Glutamatergic neuron (in vitro differentiated cells): Measurements from ENCODE around the gene CAPN2. TPM values are rescaled to one million over a fixed set of nuclear protein-coding genes. Genes with fewer than 3 reads are reported as not detected.

ENCODE experiments used
- DNase-seq: peaks from one replicate; pipeline ENCODE4 v3.0.0; 2022
- H3K27ac Mint-ChIP-seq: one replicate; pipeline ENCODE4 v1.8.0; 2020; ENCODE audit warnings: mild to moderate bottlenecking, mixed read lengths, inconsistent platforms; ENCODE audit not compliant: unreplicated experiment
- H3K27me3 Mint-ChIP-seq: one replicate; pipeline ENCODE4 v1.8.0; 2020; ENCODE audit warnings: mild to moderate bottlenecking, moderate library complexity, mixed read lengths, inconsistent platforms; ENCODE audit not compliant: unreplicated experiment
- H3K36me3 Mint-ChIP-seq: one replicate; pipeline ENCODE4 v1.8.0; 2020; ENCODE audit warnings: mild to moderate bottlenecking, mixed read lengths, inconsistent platforms; ENCODE audit not compliant: unreplicated experiment
- H3K4me1 Mint-ChIP-seq: one replicate; pipeline ENCODE4 v1.8.0; 2020; ENCODE audit warnings: mild to moderate bottlenecking, low read depth, mixed read lengths, inconsistent platforms; ENCODE audit not compliant: unreplicated experiment
- H3K4me3 Mint-ChIP-seq: one replicate; pipeline ENCODE4 v1.8.0; 2020; ENCODE audit warnings: mild to moderate bottlenecking, mixed read lengths, inconsistent platforms; ENCODE audit not compliant: unreplicated experiment
- H3K9me3 Mint-ChIP-seq: one replicate; pipeline ENCODE4 v1.8.0; 2020; ENCODE audit warnings: mild to moderate bottlenecking, moderate library complexity, mixed read lengths, inconsistent platforms; ENCODE audit not compliant: unreplicated experiment
- total RNA-seq: library from RNA; stranded (reverse); fragmentation: NEBNext Ultra II Directional; extraction: Animal tissue kit (Norgen Biotek cat#: 25700); gene quantifications from one replicate; pipeline ENCODE4 v1.2.1, GENCODE V29; 2021; ENCODE audit not compliant: unreplicated experiment
- TF ChIP-seq, protein P1 (sequence below): fragments of 200-600 bp; sonication (generic); IDR thresholded peaks from one replicate; pipeline ENCODE4 v1.5.0; 2021; ENCODE audit not compliant: partially characterized antibody, unreplicated experiment

Gene CAPN2
- total RNA-seq, 1 donor from 2014 or later = 25.6 TPM

DNA sequence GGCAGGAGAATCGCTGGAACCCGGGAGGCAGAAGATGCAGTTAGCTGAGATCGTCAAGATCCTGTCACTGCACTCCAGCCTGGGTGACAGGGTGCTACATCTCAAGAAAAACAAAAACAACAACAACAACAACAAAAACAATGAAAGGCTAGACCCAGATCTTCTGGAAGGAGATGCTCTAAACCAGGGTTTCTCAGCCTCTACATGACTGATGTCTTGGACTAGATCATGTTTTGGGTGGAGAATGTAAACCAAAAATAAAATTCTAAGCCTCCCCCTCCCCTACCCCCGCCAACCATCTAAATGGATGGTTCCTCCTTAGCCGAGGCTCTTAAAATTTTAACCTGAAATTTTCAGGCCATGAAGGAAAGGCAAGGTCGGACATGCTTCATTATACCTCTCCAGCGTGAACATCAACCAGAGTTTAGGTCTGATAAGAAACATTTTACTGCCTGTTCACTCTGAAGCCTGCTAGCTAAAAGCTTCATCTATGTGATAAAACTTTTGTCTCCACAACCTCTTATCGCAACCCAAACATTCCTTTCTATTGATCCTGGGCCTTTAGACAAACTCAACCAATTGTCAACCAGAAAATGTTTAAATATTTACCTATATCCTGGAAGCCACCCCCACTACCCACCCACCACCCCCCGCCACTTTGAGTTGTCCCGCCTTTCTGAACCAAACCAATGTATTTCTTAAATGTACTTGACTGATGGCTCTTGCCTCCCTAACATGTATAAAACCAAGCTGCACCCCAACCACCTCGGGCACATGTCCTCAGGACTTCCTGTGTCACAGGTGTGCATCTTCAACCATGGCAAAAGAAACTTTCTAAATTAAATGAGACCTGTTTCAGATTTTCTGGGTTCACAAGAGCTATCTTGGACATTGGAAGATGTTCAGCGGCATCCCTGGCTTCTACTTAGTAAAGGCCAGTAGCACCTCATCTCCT lies 1.9 kb upstream of the CAPN2 start:
- TF ChIP-seq, protein P1, sequence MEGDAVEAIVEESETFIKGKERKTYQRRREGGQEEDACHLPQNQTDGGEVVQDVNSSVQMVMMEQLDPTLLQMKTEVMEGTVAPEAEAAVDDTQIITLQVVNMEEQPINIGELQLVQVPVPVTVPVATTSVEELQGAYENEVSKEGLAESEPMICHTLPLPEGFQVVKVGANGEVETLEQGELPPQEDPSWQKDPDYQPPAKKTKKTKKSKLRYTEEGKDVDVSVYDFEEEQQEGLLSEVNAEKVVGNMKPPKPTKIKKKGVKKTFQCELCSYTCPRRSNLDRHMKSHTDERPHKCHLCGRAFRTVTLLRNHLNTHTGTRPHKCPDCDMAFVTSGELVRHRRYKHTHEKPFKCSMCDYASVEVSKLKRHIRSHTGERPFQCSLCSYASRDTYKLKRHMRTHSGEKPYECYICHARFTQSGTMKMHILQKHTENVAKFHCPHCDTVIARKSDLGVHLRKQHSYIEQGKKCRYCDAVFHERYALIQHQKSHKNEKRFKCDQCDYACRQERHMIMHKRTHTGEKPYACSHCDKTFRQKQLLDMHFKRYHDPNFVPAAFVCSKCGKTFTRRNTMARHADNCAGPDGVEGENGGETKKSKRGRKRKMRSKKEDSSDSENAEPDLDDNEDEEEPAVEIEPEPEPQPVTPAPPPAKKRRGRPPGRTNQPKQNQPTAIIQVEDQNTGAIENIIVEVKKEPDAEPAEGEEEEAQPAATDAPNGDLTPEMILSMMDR = no peak
- peaks cover 3% of the 10 kb centered on the region for H3K9me3 Mint-ChIP-seq
- peaks cover 4% of the 10 kb centered on the region for H3K27me3 Mint-ChIP-seq
- no peaks in the 10 kb centered on the region for H3K4me1 Mint-ChIP-seq
- H3K36me3 Mint-ChIP-seq = no peaks in the 10 kb centered on the region
- no peak overlapping the region for H3K27ac Mint-ChIP-seq
- no peak for DNase-seq
- no peak overlapping the region for H3K4me3 Mint-ChIP-seq

DNA sequence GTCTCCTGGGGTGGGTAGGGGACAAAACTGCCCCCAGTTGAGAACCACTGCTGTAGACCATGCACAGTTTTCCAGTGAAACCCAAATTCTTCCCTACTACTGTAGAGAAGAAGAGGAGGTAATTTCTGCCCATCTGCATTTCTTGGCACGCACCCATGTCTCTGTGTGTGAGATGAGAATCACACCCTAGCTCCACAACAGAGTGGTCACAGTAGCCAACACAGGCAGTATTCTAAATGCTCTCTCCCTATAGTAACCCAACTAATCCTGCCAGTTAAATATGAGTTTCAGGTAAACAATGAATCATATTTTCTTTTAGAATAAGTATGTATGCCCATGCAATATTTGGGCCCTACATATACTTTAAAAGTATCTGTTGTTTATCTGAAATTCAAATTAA lies 1.2 kb upstream of the CAPN2 start:
- Mint-ChIP-seq H3K27ac (no peak overlapping the region), H3K4me1 (no peaks in the 10 kb centered on the region), H3K36me3 (no peaks in the 10 kb centered on the region), H3K27me3 (peaks cover 4% of the 10 kb centered on the region), H3K9me3 (peaks cover 3% of the 10 kb centered on the region), H3K4me3 (no peak overlapping the region)
- TF ChIP-seq, protein P1 = no peak
- no peak for DNase-seq

DNA sequence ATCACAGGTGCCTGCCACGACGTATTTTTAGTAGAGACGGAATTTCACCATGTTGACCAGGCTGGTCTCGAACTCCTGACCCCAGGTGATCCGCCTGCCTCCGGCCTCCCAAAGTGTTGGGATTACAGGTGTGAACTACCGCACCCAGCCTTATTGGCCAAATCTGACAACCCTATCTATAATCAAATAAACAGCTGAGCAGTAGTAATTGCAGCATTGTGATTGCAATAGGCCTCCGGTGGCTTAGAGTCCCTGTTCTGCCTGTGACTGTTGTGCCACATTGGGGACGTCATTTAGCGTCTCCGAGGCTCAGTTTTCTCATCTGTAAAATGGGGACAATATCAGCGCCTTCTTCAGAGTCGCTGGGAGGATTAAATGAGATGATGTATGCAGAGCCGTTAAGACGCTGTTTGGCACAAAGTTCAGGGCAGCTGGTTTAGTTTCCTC lies 569 bp upstream of the CAPN2 start:
- peaks cover 4% of the 10 kb centered on the region for H3K27me3 Mint-ChIP-seq
- H3K4me1 Mint-ChIP-seq = no peaks in the 10 kb centered on the region
- TF ChIP-seq, protein P1 = no peak
- DNase-seq = no peak
- no peaks in the 10 kb centered on the region for H3K36me3 Mint-ChIP-seq
- peaks cover 3% of the 10 kb centered on the region for H3K9me3 Mint-ChIP-seq
- no peak overlapping the region for H3K27ac Mint-ChIP-seq
- peak overlapping the region; percentile 61 for H3K4me3 Mint-ChIP-seq

DNA sequence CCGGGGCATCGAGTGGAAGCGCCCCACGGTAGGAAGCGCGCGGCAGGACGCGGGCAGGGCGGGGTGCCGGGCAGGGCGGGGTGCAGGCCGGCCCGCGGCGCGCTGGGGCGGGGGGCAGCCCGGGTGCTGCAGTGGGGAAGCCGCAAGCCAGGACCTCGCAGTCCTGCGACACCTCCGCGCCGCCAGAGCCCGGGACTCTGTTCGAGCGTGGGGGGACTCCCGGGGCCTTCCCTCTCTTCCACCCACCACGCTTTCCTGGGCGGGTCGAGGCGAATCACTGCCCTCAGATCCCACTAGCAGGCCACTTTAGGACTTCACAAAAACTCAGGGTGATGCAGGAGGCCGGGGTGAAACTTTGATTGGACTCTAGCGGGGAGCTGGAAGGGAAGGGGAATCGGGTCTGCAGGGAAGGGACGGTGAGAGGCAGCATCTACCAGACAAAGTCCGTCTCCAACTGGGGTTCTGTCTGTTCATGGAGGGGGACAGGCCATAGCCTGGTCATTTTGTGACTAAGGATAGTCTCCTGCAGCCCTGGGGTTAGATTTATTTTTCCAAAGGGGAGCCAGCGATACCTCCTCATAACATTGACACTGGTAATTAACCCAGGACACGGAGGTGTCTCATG lies 623 bp downstream of the CAPN2 start:
- Mint-ChIP-seq H3K27me3 (peaks cover 6% of the 10 kb centered on the region), H3K4me3 (peak overlapping the region; percentile 84), H3K4me1 (no peaks in the 10 kb centered on the region), H3K36me3 (peaks cover 5% of the 10 kb centered on the region), H3K9me3 (peaks cover 2% of the 10 kb centered on the region), H3K27ac (no peak overlapping the region)
- DNase-seq = peak; percentile 42
- TF ChIP-seq, protein P1 = no peak
